Pancreas (tissue), 10 donors: Measurements from ENCODE around the gene PLXNA3. TPM values are rescaled to one million over a fixed set of nuclear protein-coding genes. Genes with fewer than 3 reads are reported as not detected.

Source experiments
- ATAC-seq, 4 donors: fragments of 200-7000 bp; cut with Tn5 transposase; one replicate each; pipeline versions ENCODE4 v1.8.0 to v1.9.1; 2020; ENCODE audit warnings: mild to moderate bottlenecking in 4 of 4, moderate library complexity in 4 of 4
- DNase-seq, 6 donors: peaks; one replicate each; pipeline ENCODE4 v3.0.0-alpha.2; 2020
- FAIRE-seq: peaks from 2 replicates; lab custom pipeline; 2012; peaks lifted over from hg19 to GRCh38; lab: Jason Lieb, UNC
- H3K27ac ChIP-seq, 4 donors: fragments of 200-600 bp; sonication (generic); 1 replicate in 3 of 4; 2 replicates in 1 of 4; pipeline versions ENCODE4 v1.5.0 to v1.8.0; 2020
- H3K27me3 ChIP-seq, 4 donors: fragments of 200-600 bp; one replicate each; pipeline ENCODE4 v1.8.0; 2021
- H3K36me3 ChIP-seq, 3 donors: fragments of 200-600 bp; sonication (generic) in 1 of 3; one replicate each; pipeline versions ENCODE4 v1.5.0 to v1.8.0; 2020 to 2021
- H3K4me1 ChIP-seq, 3 donors: fragments of 200-600 bp; one replicate each; pipeline ENCODE4 v1.8.0; 2021
- H3K4me3 ChIP-seq, 4 donors: fragments of 200-600 bp; sonication (generic) in 2 of 4; one replicate each; pipeline versions ENCODE4 v1.5.0 to v1.8.0; 2020 to 2021
- H3K9me3 ChIP-seq, 4 donors: fragments of 200-600 bp; one replicate each; pipeline ENCODE4 v1.8.0; 2021
- WGBS, 2 donors: extraction: QIAGEN DNeasy Blood & Tissue Kit; methylation state at CpG; one replicate each; pipeline ENCODE4 v1.1.7; 2013; 5-methylcytosine and 5-hydroxymethylcytosine counted together
- intact Hi-C, 3 donors: fragments of 100-400 bp; cut with DNase I; formaldehyde crosslinking; loops; one replicate each; pipeline versions ENCODE4 v1.11.1 to v1.14.2; 2022
- polyA plus RNA-seq, 2 donors: library from polyadenylated mRNA; stranded (reverse); fragments of 200-250 nt; gene quantifications; one replicate each; pipeline ENCODE4 v1.2.3, GENCODE V29; 2013
- total RNA-seq, 6 donors: library from RNA; stranded (reverse); fragmentation: NEBNext Ultra II Directional in 4 of 6; extraction: Animal tissue kit (Norgen Biotek cat#: 25700) in 4 of 6; gene quantifications; one replicate each; pipeline versions ENCODE4 v1.2.1 to v1.2.4, GENCODE V29; 2021 to 2023
- TF ChIP-seq, protein P1 (sequence below), 4 donors: fragments of 200-600 bp; sonication (generic) in 3 of 4; IDR thresholded peaks; one replicate each; pipeline versions ENCODE4 v1.5.0 to v1.8.0; 2021; ENCODE audit warnings: antibody characterized with exemption in 4 of 4
- donor health status: healthy with polysubstance abuse.
- donor health status: DM: no; HTN: no; CAD: no; lungs with moderate emphysema.
- donor health status: DM: no; HTN: no; CAD: no.
- donor health status: control.
- donor health status: control.
- donor health status: Bipolar disorder and iron deficiency.
- donor health status: DM: yes; HTN: yes; CAD: no.
- donor health status: DM: no; HTN: no; CAD: no.
- donor health status: DM: no; HTN: no; CAD: no.
- donor health status: DM: yes; HTN: yes; CAD: no.

Gene PLXNA3
- total and polyA plus RNA-seq, 8 donors: 10.5 to 40.7 (median 16.3) TPM

DNA sequence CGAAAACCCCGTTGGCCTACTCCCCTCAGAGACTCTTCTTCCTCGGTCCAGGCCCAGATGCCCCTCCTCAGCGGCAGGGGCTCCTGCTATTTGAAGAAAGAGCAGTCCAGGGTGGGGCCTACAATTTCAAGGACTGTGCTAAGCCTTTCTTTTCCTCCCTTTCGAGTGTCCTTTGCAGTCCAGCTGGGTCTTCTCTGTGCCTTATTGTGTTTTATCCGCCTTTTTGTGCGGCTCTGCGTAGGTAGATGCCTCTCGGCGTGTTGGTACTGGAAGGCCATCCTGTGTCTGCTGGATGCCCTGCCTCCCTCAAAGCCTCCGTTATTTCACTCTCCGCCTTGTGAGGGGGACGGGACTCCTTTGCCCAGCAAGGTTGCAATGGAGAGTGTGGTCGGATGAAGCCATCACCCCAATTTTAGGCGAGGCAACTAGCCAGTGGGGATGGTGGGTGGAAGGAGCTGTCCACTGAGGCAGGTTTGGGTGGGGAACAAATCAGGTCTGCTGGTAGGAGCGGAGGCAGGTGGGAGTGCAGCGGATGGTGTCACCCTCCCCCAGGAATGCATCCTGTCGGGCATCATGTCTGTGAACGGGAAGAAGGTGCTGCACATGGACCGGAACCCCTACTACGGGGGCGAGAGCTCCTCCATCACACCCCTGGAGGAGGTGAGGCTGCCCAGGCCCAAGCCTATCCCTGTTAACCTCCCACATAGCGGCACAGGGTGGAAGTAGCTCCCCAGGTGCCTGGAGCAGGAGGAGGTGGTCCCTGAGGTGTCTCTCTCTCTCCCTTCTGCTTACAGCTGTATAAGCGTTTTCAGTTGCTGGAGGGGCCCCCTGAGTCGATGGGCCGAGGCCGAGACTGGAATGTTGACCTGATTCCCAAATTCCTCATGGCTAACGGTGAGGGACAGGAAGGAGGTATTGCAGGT, 19.8 kb upstream of the PLXNA3 start:
- TF ChIP-seq, protein P1, sequence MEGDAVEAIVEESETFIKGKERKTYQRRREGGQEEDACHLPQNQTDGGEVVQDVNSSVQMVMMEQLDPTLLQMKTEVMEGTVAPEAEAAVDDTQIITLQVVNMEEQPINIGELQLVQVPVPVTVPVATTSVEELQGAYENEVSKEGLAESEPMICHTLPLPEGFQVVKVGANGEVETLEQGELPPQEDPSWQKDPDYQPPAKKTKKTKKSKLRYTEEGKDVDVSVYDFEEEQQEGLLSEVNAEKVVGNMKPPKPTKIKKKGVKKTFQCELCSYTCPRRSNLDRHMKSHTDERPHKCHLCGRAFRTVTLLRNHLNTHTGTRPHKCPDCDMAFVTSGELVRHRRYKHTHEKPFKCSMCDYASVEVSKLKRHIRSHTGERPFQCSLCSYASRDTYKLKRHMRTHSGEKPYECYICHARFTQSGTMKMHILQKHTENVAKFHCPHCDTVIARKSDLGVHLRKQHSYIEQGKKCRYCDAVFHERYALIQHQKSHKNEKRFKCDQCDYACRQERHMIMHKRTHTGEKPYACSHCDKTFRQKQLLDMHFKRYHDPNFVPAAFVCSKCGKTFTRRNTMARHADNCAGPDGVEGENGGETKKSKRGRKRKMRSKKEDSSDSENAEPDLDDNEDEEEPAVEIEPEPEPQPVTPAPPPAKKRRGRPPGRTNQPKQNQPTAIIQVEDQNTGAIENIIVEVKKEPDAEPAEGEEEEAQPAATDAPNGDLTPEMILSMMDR (IDR thresholded peaks at IDR 0.05): no peak
- ATAC-seq: no peak
- FAIRE-seq: no peak
- H3K4me3 ChIP-seq: peak overlapping the region; percentile 47 to 67 (median 59)
- H3K4me1 ChIP-seq: no peaks in the 10 kb centered on the region
- intact Hi-C loops: no loop called here
- no peaks in the 10 kb centered on the region for H3K27me3 ChIP-seq
- no peaks in the 10 kb centered on the region for H3K36me3 ChIP-seq
- 60 to 76% methylated on average over 26 to 28 of the region's 28 CpGs for WGBS, 2 donors
- H3K27ac ChIP-seq: no peak overlapping the region
- DNase-seq: peak in 1 of 6 donors; percentile 49
- no peaks in the 10 kb centered on the region for H3K9me3 ChIP-seq

DNA sequence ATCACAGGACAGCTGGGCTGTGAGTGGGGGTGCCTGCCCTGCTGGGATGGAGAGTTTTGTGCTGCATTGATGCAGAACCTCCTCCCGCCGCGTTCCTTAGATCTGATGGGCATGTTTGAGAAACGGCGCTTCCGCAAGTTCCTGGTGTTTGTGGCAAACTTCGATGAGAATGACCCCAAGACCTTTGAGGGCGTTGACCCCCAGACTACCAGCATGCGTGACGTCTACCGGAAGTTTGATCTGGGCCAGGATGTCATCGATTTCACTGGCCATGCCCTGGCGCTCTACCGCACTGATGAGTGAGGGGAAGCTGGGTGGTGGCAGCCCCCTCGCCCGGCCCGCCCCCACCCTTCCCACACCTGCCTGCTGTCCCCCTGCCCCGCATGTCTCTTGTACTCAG, 18.2 kb upstream of the PLXNA3 start:
- Histone ChIP-seq H3K4me3 (no peak overlapping the region), H3K4me1 (no peaks in the 10 kb centered on the region), H3K9me3 (no peaks in the 10 kb centered on the region), H3K27me3 (no peaks in the 10 kb centered on the region), H3K36me3 (no peaks in the 10 kb centered on the region), H3K27ac (no peak overlapping the region)
- DNase-seq (no peak), ATAC-seq (no peak), FAIRE-seq (no peak)
- intact Hi-C loops: no loop called here
- TF ChIP-seq, protein P1 (IDR thresholded peaks at IDR 0.05): no peak
- WGBS, 2 donors: 88 to 90% methylated on average over 18 of the region's 18 CpGs

DNA sequence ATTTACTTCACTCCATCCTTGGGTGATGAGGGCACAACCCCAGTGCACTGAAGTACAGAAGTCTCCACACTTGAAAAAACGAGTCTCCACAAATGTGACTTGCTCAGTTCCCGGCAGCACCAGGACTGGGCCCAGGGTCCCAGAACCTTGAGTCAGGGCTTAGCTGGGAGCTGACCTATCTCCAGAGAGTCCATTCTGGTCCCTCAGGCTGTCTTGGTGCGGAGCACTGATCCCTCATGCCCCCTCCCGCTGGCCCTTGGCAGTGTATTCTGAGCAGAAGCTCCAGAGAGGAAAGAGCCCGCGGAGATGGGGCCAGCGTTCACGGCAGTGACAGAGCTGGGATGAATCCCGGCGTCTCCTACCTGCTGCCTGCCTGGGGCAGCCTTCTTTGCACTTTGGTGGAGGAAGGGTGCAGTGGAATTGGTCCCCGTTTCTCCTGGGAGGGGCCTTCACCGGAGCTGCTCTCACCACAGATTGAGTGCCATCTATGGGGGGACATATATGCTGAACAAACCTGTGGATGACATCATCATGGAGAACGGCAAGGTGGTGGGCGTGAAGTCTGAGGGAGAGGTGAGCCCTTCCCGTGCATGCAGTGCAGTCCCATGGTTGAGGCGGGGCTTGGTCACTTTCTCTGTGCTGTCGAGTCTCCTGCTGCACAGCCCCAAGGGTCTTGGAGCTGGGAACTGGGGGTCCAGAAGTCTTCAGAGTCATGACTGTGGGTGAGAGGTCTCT, 17.3 kb upstream of the PLXNA3 start:
- Histone ChIP-seq H3K4me1 (no peaks in the 10 kb centered on the region), H3K4me3 (no peak overlapping the region), H3K27me3 (no peaks in the 10 kb centered on the region), H3K9me3 (no peaks in the 10 kb centered on the region), H3K36me3 (no peaks in the 10 kb centered on the region), H3K27ac (no peak overlapping the region)
- TF ChIP-seq, protein P1 (IDR thresholded peaks at IDR 0.05): no peak
- intact Hi-C loops: no loop called here
- DNase-seq: peak in 1 of 6 donors; percentile 44
- no peak for ATAC-seq
- 84 to 89% methylated on average over 17 of the region's 17 CpGs for WGBS, 2 donors
- FAIRE-seq: no peak

DNA sequence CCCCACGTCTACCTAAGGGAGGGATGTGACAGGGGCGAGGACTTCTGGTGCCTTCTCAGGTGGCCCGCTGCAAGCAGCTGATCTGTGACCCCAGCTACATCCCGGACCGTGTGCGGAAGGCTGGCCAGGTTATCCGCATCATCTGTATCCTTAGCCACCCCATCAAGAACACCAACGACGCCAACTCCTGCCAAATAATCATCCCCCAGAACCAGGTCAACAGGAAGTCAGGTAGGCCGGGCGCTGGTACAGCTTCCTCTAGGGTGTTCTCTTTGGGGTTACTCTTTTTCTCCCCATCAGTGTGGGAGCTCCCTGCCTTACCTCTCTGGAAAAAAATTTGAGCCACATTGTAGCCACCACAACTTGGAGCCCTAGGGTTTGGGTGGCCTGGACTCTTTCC, 16.5 kb upstream of the PLXNA3 start:
- DNase-seq: peak in 1 of 6 donors; percentile 40
- Histone ChIP-seq H3K4me1 (no peaks in the 10 kb centered on the region), H3K9me3 (no peaks in the 10 kb centered on the region), H3K36me3 (no peaks in the 10 kb centered on the region), H3K27me3 (no peaks in the 10 kb centered on the region), H3K4me3 (no peak overlapping the region), H3K27ac (no peak overlapping the region)
- ATAC-seq: no peak
- 89 to 91% methylated on average over 11 of the region's 11 CpGs for WGBS, 2 donors
- intact Hi-C loops: no loop called here
- FAIRE-seq: no peak
- TF ChIP-seq, protein P1 (IDR thresholded peaks at IDR 0.05): no peak
